GM23338 (cell line): ENCODE measurements around the gene TSR1. TPM values are rescaled to one million over a fixed set of nuclear protein-coding genes. Genes with fewer than 3 reads are reported as not detected.

Experiments
- ATAC-seq: fragments of 200-7000 bp; cut with Tn5 transposase; 3 replicates; pipeline ENCODE4 v1.9.1; 2020
- DNase-seq: peaks from one replicate; pipeline ENCODE4 v3.0.0-alpha.2; 2015; ENCODE audit warnings: low spot score
- H2AFZ ChIP-seq: fragments of 200-600 bp; sonication (generic); 2 replicates; pipeline ENCODE4 v1.8.0; 2016; ENCODE audit warnings: antibody characterized with exemption, mild to moderate bottlenecking, moderate library complexity
- H3F3A ChIP-seq: fragments of 200-600 bp; sonication (generic); replicated peaks from 2 replicates; pipeline ENCODE4 v1.8.0; 2017; ENCODE audit warnings: antibody characterized with exemption, mixed run types, low read depth
- H3K27ac ChIP-seq: fragments of 200-600 bp; sonication (generic); 2 replicates; pipeline ENCODE4 v1.6.1; 2016; ENCODE audit warnings: low read depth
- H3K27me3 ChIP-seq: fragments of 200-600 bp; sonication (generic); 2 replicates; pipeline ENCODE4 v1.8.0; 2016; ENCODE audit warnings: mild to moderate bottlenecking, mixed run types, moderate library complexity; ENCODE audit not compliant: insufficient read depth
- H3K36me3 ChIP-seq: fragments of 200-600 bp; sonication (generic); 2 replicates; pipeline ENCODE4 v1.8.0; 2016; ENCODE audit warnings: mild to moderate bottlenecking; ENCODE audit not compliant: insufficient read depth
- H3K4me1 ChIP-seq: fragments of 200-600 bp; sonication (generic); 2 replicates; pipeline ENCODE4 v1.8.0; 2016; ENCODE audit warnings: mild to moderate bottlenecking, moderate library complexity; ENCODE audit not compliant: insufficient read depth
- H3K4me2 ChIP-seq: fragments of 200-600 bp; sonication (generic); 2 replicates; pipeline ENCODE4 v1.7.1; 2017; ENCODE audit warnings: mixed run types
- H3K4me3 ChIP-seq: fragments of 200-600 bp; sonication (generic); 2 replicates; pipeline ENCODE4 v1.6.1; 2016; ENCODE audit warnings: mixed run types
- H3K79me2 ChIP-seq: fragments of 200-600 bp; sonication (generic); replicated peaks from 2 replicates; pipeline ENCODE4 v1.8.0; 2017; ENCODE audit warnings: mild to moderate bottlenecking; ENCODE audit not compliant: insufficient read depth
- H3K9me2 ChIP-seq: fragments of 200-600 bp; sonication (generic); 2 replicates; pipeline ENCODE4 v1.8.0; 2017; ENCODE audit not compliant: insufficient read depth
- H4K20me1 ChIP-seq: fragments of 200-600 bp; sonication (generic); replicated peaks from 2 replicates; pipeline ENCODE4 v1.8.0; 2017; ENCODE audit warnings: mild to moderate bottlenecking; ENCODE audit not compliant: insufficient read depth
- H3K27ac Mint-ChIP-seq: 2 replicates; pipeline ENCODE4 v1.8.0; 2020; ENCODE audit warnings: inconsistent platforms, mild to moderate bottlenecking, moderate library complexity, mixed read lengths
- H3K27me3 Mint-ChIP-seq: 3 replicates; pipeline ENCODE4 v1.8.0; 2022; ENCODE audit warnings: low read depth, mild to moderate bottlenecking, moderate library complexity, mixed read lengths, inconsistent platforms; ENCODE audit not compliant: insufficient read depth, poor library complexity
- H3K36me3 Mint-ChIP-seq: 3 replicates; pipeline ENCODE4 v1.8.0; 2021; ENCODE audit warnings: low read depth, mild to moderate bottlenecking, inconsistent platforms, moderate library complexity, mixed read lengths
- H3K4me1 Mint-ChIP-seq: 3 replicates; pipeline ENCODE4 v1.8.0; 2020; ENCODE audit warnings: mild to moderate bottlenecking, inconsistent platforms, mixed read lengths
- H3K4me3 Mint-ChIP-seq: 3 replicates; pipeline ENCODE4 v1.8.0; 2021; ENCODE audit warnings: moderate library complexity, mild to moderate bottlenecking, inconsistent platforms, mixed read lengths
- H3K9me3 Mint-ChIP-seq: 3 replicates; pipeline ENCODE4 v1.8.0; 2020; ENCODE audit warnings: moderate library complexity, mild to moderate bottlenecking, inconsistent platforms, mixed read lengths
- CREB1 ChIP-seq: fragments of 250-450 bp; sonication (Bioruptor Pico); IDR thresholded peaks from 2 replicates; pipeline ENCODE4 v1.5.0; 2020; ENCODE audit warnings: low read depth, mild to moderate bottlenecking, moderate library complexity
- CTCF ChIP-seq, 2 experiments: fragments of 200-600 bp in 1 of 2; sonication (generic) in 1 of 2; conservative IDR thresholded peaks; 2 replicates each; pipeline versions ENCODE4 v1.5.1 to v1.6.1; 2016 to 2017; ENCODE audit warnings: antibody characterized with exemption in 2 of 2, low read depth in 2 of 2, mild to moderate bottlenecking in 2 of 2, moderate library complexity in 1 of 2
- ETS1 ChIP-seq: IDR thresholded peaks from 2 replicates; pipeline ENCODE4 v1.6.1; 2016; ENCODE audit warnings: antibody characterized with exemption
- EZH2 ChIP-seq: fragments of 200-600 bp; sonication (generic); IDR thresholded peaks from one replicate; pipeline ENCODE4 v1.8.0; 2017; ENCODE audit warnings: antibody characterized with exemption, mild to moderate bottlenecking, low read depth; ENCODE audit not compliant: unreplicated experiment
- EZH2phosphoT487 ChIP-seq: fragments of 200-600 bp; sonication (generic); IDR thresholded peaks from one replicate; pipeline ENCODE4 v1.8.1; 2018; ENCODE audit warnings: antibody characterized with exemption; ENCODE audit not compliant: unreplicated experiment
- JUNB ChIP-seq: IDR thresholded peaks from one replicate; pipeline ENCODE4 v1.6.1; 2016; ENCODE audit warnings: antibody characterized with exemption; ENCODE audit not compliant: unreplicated experiment
- NANOG ChIP-seq: IDR thresholded peaks from 2 replicates; pipeline ENCODE4 v1.6.1; 2016; ENCODE audit warnings: antibody characterized with exemption, borderline replicate concordance
- POLR2AphosphoS5 ChIP-seq: IDR thresholded peaks from 2 replicates; pipeline ENCODE4 v1.6.1; 2016; ENCODE audit warnings: antibody characterized with exemption, low read depth
- REST ChIP-seq: IDR thresholded peaks from one replicate; pipeline ENCODE4 v1.6.1; 2018; ENCODE audit warnings: antibody characterized with exemption; ENCODE audit not compliant: unreplicated experiment
- STAT1 ChIP-seq: IDR thresholded peaks from one replicate; pipeline ENCODE4 v1.6.1; 2016; ENCODE audit warnings: antibody characterized with exemption; ENCODE audit not compliant: unreplicated experiment
- ZNF114 ChIP-seq: fragments of 250-450 bp; sonication (Bioruptor Pico); IDR thresholded peaks from 2 replicates; pipeline ENCODE4 v1.5.0; 2020; ENCODE audit warnings: mild to moderate bottlenecking, moderate library complexity
- ZNF331 ChIP-seq: fragments of 250-450 bp; sonication (Bioruptor Pico); IDR thresholded peaks from 2 replicates; pipeline ENCODE4 v1.5.0; 2020; ENCODE audit warnings: low read depth, mild to moderate bottlenecking, moderate library complexity
- ZNF462 ChIP-seq: fragments of 250-450 bp; sonication (Bioruptor Pico); IDR thresholded peaks from 2 replicates; pipeline ENCODE4 v1.5.0; 2020; ENCODE audit warnings: mild to moderate bottlenecking, moderate library complexity
- polyA plus RNA-seq: library from polyadenylated mRNA; unstranded; fragments of >200 nt; fragmentation: Nextera tagmentation; extraction: Ambion mirVana; gene quantifications from 2 replicates; pipeline ENCODE4 v1.2.1, GENCODE V29; 2016
- total RNA-seq: library from RNA; depleted of rRNA; stranded (reverse); fragments of >200 nt; shearing (Covaris generic); gene quantifications from 2 replicates; pipeline ENCODE4 v1.2.3, GENCODE V29; 2014

Gene TSR1
- total and polyA plus RNA-seq, 2 experiments from 2014 or later = 36.9 to 108 TPM

- DNase-seq (no peak), ATAC-seq (no peak)
- no peak overlapping the region for H3K27ac Mint-ChIP-seq
- H4K20me1 ChIP-seq = no peaks in the 10 kb centered on the region; the same call in 1 of the 2 replicates
- H3K79me2 ChIP-seq = no peaks in the 10 kb centered on the region
- no peaks in the 10 kb centered on the region; the same call in 1 of the 2 replicates for H3K4me1 ChIP-seq
- no peak overlapping the region for H3K4me3 Mint-ChIP-seq
- no peaks in the 10 kb centered on the region for H3K27me3 ChIP-seq
- no peak for TF ChIP-seq REST
- no peak for TF ChIP-seq POLR2AphosphoS5
- no peak for TF ChIP-seq EZH2
- no peak for TF ChIP-seq STAT1
- no peak for TF ChIP-seq ZNF462 (CRISPR knock-in tag)
- TF ChIP-seq EZH2phosphoT487 = no peak
- TF ChIP-seq NANOG = no peak
- TF ChIP-seq ZNF331 = no peak
- no peak for TF ChIP-seq JUNB
- no peak for TF ChIP-seq ETS1
- TF ChIP-seq ZNF114 = no peak
- no peak for TF ChIP-seq CTCF (conservative IDR thresholded peaks at IDR 0.05; ENCODE audit: low read depth in 2 of 2)
- TF ChIP-seq CREB1 (CRISPR knock-in tag) = no peak
- H3K36me3 ChIP-seq = no peaks in the 10 kb centered on the region
- no peaks in the 10 kb centered on the region for H3K36me3 Mint-ChIP-seq
- no peak overlapping the region for H3K27ac ChIP-seq
- no peak overlapping the region for H3K4me2 ChIP-seq
- H3F3A ChIP-seq = no peaks in the 10 kb centered on the region
- H3K9me2 ChIP-seq = no peaks in the 10 kb centered on the region
- peaks cover 10% of the 10 kb centered on the region; the same call in 2 of the 3 replicates for H3K4me1 Mint-ChIP-seq
- no peak overlapping the region for H2AFZ ChIP-seq
- H3K4me3 ChIP-seq = no peak overlapping the region
- no peaks in the 10 kb centered on the region for H3K9me3 Mint-ChIP-seq
- H3K27me3 Mint-ChIP-seq = peaks cover 12% of the 10 kb centered on the region
These were observed 28.5 kb upstream of the TSR1 start for GRCh38 chr17:2364763-2365116.
